Activated B cell treated with CpG ODN at 0.5 μM for 24 hours (primary cell): Measurements from ENCODE around the gene KNSTRN. TPM values are rescaled to one million over a fixed set of nuclear protein-coding genes. Genes with fewer than 3 reads are reported as not detected.

Experiments
- ATAC-seq: fragments of 200-7000 bp; cut with Tn5 transposase; one replicate; pipeline ENCODE4 v1.10.0; 2021; ENCODE audit warnings: low read depth, mild to moderate bottlenecking, moderate library complexity
- CTCF ChIA-PET: fragments of 350-600 bp; sonication (Branson Sonifier 250); formaldehyde crosslinking; loops from one replicate; lab custom pipeline; 2021; ENCODE audit warnings: antibody characterized with exemption; lab: Charles Lee
- POLR2A ChIA-PET: fragments of 350-600 bp; sonication (Branson Sonifier 250); formaldehyde crosslinking; loops from one replicate; lab custom pipeline; 2021; ENCODE audit warnings: antibody characterized with exemption; lab: Charles Lee
- DNase-seq: peaks from one replicate; pipeline ENCODE4 v3.0.0; 2022
- H3K27ac Mint-ChIP-seq: one replicate; pipeline ENCODE4 v1.8.0; 2020; ENCODE audit warnings: mixed read lengths
- H3K27me3 Mint-ChIP-seq: one replicate; pipeline ENCODE4 v1.8.0; 2021; ENCODE audit warnings: mixed read lengths
- H3K36me3 Mint-ChIP-seq: one replicate; pipeline ENCODE4 v1.8.0; 2021; ENCODE audit warnings: low read depth, mixed read lengths
- H3K4me1 Mint-ChIP-seq: one replicate; pipeline ENCODE4 v1.8.0; 2021; ENCODE audit warnings: mixed read lengths
- H3K4me3 Mint-ChIP-seq: one replicate; pipeline ENCODE4 v1.8.0; 2020; ENCODE audit warnings: mild to moderate bottlenecking, mixed read lengths
- H3K9me3 Mint-ChIP-seq: one replicate; pipeline ENCODE4 v1.8.0; 2020; ENCODE audit warnings: mixed read lengths
- intact Hi-C: fragments of 100-400 bp; cut with micrococcal nuclease; formaldehyde crosslinking; loops from one replicate; pipeline ENCODE4 v1.15.1; 2024
- total RNA-seq: library from RNA; stranded (reverse); gene quantifications from 2 replicates; pipeline ENCODE4 v1.2.3, GENCODE V29; 2022
- TF ChIP-seq, protein P1 (sequence below): fragments of 200-600 bp; IDR thresholded peaks from one replicate; pipeline ENCODE4 v1.8.0; 2022; ENCODE audit warnings: antibody characterized with exemption, mild to moderate bottlenecking

KNSTRN gene
- total RNA-seq, 1 donor from 2014 or later = 11.5 TPM

DNA sequence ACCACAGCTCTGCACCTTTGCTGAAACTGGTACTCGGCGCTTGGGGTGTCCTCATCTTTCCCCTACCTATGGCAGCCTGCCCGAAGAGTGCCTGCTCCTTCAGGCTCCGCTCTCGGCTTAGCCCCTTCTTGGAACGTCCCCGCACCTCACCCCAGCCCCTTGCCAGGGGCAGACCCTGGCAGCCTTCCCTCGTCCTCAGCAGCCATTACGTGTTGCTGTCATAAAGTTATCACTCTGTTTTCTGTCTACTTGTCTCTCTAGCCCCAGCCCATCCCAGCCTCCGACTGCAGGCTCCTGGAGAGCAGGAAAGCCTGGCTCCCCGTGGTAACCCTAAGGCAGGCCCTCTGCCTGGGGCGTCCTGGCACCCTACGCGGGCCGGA lies 53.2 kb downstream of the KNSTRN start:
- peaks cover 27% of the 10 kb centered on the region for H3K27me3 Mint-ChIP-seq
- ChIA-PET POLR2A (interaction anchor here (0.5 kb wide), 1 partner anchor 73 kb away, joined by 8 read pairs; no protein-coding TSS in a partner anchor), CTCF (interaction anchor here (0.9 to 1.0 kb wide), 2 partner anchors 14 to 92 kb away, joined by 3 read pairs; no protein-coding TSS in a partner anchor)
- no peaks in the 10 kb centered on the region for H3K9me3 Mint-ChIP-seq
- DNase-seq = no peak
- peak overlapping the region; percentile 59 for H3K4me3 Mint-ChIP-seq
- intact Hi-C loops = loop anchor here (10.0 kb wide), 1 partner anchor 651 kb away; the partner anchor contains the start of gene FSIP1
- H3K36me3 Mint-ChIP-seq = peaks cover 2% of the 10 kb centered on the region
- H3K27ac Mint-ChIP-seq = no peak overlapping the region
- H3K4me1 Mint-ChIP-seq = peaks cover 39% of the 10 kb centered on the region
- TF ChIP-seq, protein P1, sequence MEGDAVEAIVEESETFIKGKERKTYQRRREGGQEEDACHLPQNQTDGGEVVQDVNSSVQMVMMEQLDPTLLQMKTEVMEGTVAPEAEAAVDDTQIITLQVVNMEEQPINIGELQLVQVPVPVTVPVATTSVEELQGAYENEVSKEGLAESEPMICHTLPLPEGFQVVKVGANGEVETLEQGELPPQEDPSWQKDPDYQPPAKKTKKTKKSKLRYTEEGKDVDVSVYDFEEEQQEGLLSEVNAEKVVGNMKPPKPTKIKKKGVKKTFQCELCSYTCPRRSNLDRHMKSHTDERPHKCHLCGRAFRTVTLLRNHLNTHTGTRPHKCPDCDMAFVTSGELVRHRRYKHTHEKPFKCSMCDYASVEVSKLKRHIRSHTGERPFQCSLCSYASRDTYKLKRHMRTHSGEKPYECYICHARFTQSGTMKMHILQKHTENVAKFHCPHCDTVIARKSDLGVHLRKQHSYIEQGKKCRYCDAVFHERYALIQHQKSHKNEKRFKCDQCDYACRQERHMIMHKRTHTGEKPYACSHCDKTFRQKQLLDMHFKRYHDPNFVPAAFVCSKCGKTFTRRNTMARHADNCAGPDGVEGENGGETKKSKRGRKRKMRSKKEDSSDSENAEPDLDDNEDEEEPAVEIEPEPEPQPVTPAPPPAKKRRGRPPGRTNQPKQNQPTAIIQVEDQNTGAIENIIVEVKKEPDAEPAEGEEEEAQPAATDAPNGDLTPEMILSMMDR = no peak
- ATAC-seq = no peak

DNA sequence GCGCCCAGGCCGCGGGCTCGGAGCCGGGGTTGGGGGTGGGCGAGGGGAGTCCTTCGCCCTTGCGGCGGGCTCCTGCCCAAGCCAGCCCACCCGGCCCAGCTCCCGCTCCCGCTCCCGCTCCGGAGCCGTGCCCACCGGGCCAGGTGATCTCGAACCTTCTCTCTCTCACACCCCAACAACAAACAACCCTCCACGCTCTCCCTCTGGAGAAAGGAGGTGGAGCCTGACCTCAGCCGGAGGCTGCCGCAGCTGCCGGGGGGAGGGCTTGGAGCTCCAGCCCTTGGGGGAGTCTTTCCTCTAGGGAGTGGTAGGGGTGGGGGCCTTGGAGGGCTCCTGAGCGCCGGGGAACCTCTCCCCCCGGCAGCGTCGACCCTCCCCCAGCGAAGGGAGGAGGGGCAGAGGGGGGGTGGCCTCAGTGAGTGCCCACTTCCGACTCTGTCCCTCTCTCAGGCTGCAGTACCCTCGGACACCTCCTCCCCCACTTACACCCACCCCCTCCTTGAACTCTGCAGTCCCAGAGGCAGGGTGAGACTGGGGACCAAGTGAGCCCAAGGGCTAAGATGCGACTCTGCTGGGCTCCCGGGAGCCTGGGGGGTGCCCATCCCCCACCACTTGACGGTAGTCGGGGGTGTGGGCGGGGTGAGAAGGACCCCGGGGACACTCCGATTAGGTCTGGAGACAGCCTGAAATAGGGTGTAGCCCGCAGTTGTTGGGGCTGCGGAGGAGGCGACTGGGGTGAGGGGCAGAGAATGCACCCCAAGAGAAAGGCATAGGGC lies 53.8 kb downstream of the KNSTRN start:
- ChIA-PET POLR2A (interaction anchor here (0.5 kb wide), 1 partner anchor 73 kb away, joined by 8 read pairs; no protein-coding TSS in a partner anchor), CTCF (interaction anchor here (1.0 kb wide), 1 partner anchor 14 kb away, joined by 3 read pairs; no protein-coding TSS in a partner anchor)
- peak overlapping the region; percentile 60 for H3K4me3 Mint-ChIP-seq
- TF ChIP-seq, protein P1 = no peak
- peaks cover 39% of the 10 kb centered on the region for H3K4me1 Mint-ChIP-seq
- intact Hi-C loops = loop anchor here (10.0 kb wide), 1 partner anchor 652 kb away; the partner anchor contains the start of gene FSIP1
- H3K9me3 Mint-ChIP-seq = no peaks in the 10 kb centered on the region
- H3K36me3 Mint-ChIP-seq = peaks cover 2% of the 10 kb centered on the region
- DNase-seq = peak; percentile 34
- H3K27me3 Mint-ChIP-seq = peaks cover 27% of the 10 kb centered on the region
- no peak for ATAC-seq
- H3K27ac Mint-ChIP-seq = no peak overlapping the region

DNA sequence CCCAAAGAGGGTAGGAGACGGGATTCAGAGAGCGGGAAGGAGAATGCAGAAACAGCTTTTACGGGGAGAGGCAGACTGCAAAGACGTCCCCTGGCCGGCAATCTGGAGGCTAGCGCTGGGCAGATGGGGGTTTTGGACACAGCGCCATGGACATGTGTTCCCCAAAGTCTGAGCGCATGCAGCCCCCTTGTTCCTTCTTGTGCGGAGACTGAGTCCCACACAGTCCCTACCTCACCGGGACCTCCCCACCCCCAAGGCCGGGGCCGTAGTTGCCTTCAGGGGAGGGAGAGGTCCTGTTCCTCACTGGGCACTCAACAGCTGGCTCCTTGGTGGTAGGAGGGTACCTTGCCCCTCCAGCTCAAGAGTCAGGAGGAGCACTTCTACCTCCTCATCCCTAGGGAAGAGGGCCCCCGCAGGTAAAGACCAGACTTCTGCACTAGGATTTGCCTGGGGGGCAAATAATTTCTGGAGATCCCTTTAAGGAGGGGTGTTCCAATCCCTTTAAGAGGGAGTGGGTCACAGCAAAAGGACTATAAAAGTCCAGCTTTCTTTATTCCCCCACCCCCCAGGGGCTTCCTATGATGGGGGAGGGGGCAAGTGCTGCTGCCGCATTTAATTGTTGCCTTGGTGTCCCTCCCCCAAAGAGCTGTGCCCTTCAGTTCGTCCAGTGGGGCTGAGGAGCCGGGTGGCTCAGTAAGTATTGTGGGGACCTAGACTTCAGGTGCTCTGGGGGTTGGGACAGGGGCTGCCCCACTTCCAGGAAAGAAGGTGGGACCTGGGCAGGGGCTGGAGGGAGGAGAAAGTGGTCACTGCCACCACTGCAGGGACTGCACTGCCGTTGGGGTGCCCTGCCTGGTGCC lies 54.6 kb downstream of the KNSTRN start:
- Mint-ChIP-seq H3K4me3 (peak overlapping the region; percentile 58), H3K27ac (no peak overlapping the region), H3K4me1 (peaks cover 39% of the 10 kb centered on the region), H3K36me3 (peaks cover 4% of the 10 kb centered on the region), H3K27me3 (peaks cover 27% of the 10 kb centered on the region), H3K9me3 (no peaks in the 10 kb centered on the region)
- ChIA-PET CTCF (no interaction called here), POLR2A (no interaction called here)
- TF ChIP-seq, protein P1 = no peak
- ATAC-seq = no peak
- no peak for DNase-seq
- intact Hi-C loops = loop anchor here (10.0 kb wide), 1 partner anchor 652 kb away; the partner anchor contains the start of gene FSIP1

DNA sequence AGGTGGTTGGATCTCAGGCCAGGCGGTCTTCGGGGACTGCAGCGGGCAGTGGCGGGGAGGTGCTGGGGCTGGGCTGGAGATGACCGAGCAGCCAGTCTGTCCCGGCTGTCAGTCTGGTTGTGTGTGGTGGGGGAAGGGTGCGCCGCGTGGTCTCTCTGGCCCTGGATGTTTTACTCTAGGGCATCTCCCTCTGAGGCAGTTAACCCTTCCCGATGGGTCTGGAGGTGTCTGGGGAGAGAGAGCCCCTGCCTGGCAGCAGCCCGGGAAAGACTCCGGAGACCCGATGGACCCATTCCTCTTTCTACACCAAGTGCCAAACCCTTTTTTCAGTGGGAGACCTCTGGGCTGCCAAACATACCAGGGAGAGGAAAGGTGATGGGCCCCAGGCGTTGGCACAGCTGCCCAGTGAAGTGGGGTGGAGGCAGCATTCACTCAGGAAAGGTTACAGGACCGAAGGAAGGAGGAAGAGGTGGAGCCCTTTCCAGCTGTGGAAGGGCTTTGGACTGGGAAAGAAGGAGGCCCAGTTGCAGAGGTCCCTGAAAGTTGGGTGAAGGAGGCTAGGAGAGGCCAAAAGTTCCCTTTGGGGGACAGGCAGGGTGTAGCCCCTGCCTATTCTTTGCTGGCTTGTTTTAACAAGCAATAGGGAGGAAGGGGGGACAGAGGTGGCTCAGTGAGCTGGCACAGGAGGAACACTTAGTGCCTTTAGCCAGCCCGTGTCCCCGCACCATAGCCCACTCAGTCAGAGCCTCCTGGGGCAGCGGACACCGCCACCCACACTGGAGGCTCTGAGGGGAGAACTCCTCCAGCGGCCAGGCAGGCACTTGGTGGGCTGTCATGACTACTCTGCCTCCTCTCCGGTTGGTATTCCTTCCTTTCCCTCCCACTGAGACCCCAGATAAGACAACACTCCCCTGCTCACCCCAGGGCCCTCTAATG lies 55.5 kb downstream of the KNSTRN start:
- peak overlapping the region; percentile 46 for H3K27ac Mint-ChIP-seq
- ATAC-seq (no peak), DNase-seq (no peak)
- ChIA-PET CTCF (no interaction called here), POLR2A (no interaction called here)
- H3K4me3 Mint-ChIP-seq = peak overlapping the region; percentile 36
- peaks cover 4% of the 10 kb centered on the region for H3K36me3 Mint-ChIP-seq
- TF ChIP-seq, protein P1 = no peak
- peaks cover 47% of the 10 kb centered on the region for H3K4me1 Mint-ChIP-seq
- intact Hi-C loops = loop anchor here (10.0 kb wide), 1 partner anchor 653 kb away; the partner anchor contains the start of gene FSIP1
- no peaks in the 10 kb centered on the region for H3K9me3 Mint-ChIP-seq
- H3K27me3 Mint-ChIP-seq = peaks cover 27% of the 10 kb centered on the region
